ENCODE measurements around the gene PRR16.

DNA sequence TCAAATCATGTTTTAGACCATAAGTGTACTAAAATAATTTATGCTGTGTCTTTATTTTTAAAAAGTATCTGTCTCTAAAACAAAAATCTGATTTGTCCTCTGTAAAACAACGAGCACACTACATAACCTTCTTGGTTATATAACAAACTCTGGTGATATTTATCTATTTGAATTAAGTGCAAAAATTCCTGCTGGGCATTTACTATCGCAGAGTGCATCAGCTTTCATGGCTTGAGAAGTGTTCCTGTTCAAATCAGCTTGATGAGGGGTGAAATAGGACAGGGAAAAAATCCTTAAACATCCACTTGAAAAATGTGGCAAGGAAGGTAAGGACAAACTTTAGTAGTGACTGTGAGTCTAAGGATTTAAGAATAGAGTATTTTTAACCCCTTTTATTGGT, 65.3 kb downstream of the PRR16 start:
- TF ChIP-seq, protein P1, sequence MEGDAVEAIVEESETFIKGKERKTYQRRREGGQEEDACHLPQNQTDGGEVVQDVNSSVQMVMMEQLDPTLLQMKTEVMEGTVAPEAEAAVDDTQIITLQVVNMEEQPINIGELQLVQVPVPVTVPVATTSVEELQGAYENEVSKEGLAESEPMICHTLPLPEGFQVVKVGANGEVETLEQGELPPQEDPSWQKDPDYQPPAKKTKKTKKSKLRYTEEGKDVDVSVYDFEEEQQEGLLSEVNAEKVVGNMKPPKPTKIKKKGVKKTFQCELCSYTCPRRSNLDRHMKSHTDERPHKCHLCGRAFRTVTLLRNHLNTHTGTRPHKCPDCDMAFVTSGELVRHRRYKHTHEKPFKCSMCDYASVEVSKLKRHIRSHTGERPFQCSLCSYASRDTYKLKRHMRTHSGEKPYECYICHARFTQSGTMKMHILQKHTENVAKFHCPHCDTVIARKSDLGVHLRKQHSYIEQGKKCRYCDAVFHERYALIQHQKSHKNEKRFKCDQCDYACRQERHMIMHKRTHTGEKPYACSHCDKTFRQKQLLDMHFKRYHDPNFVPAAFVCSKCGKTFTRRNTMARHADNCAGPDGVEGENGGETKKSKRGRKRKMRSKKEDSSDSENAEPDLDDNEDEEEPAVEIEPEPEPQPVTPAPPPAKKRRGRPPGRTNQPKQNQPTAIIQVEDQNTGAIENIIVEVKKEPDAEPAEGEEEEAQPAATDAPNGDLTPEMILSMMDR (IDR thresholded peaks at IDR 0.05), result no peak
- TF ChIP-seq POLR2A (IDR thresholded peaks at IDR 0.05), result no peak

Measured in esophagus squamous epithelium (tissue), 4 donors.